SK-N-SH treated with all-trans-retinoic acid at 6 μM for 48 hours (cell line): ENCODE results near the gene S100A1.
A peak's percentile ranks its signal among the peaks of the same experiment; 100 is the strongest.

ENCODE experiments used
- ATAC-seq: fragments of 200-7000 bp; cut with Tn5 transposase; 3 replicates; pipeline ENCODE4 v1.9.1; 2020; ENCODE audit warnings: mild to moderate bottlenecking, moderate library complexity
- ARNTL ChIP-seq: fragments of 450-650 bp; formaldehyde crosslinking; IDR thresholded peaks from 2 replicates; pipeline ENCODE4 v1.5.0; 2020; ENCODE audit warnings: low read depth, mild to moderate bottlenecking, moderate library complexity, borderline replicate concordance
- BACH2 ChIP-seq: fragments of 250-450 bp; sonication (Bioruptor Pico); IDR thresholded peaks from 2 replicates; pipeline ENCODE4 v1.9.0; 2021; ENCODE audit warnings: mild to moderate bottlenecking, borderline replicate concordance
- CSDC2 ChIP-seq: fragments of 250-450 bp; sonication (Bioruptor Pico); IDR thresholded peaks from 2 replicates; pipeline ENCODE4 v1.5.0; 2020; ENCODE audit warnings: mild to moderate bottlenecking, moderate library complexity
- CSRNP3 ChIP-seq: fragments of 250-450 bp; sonication (Bioruptor Pico); IDR thresholded peaks from 2 replicates; pipeline ENCODE4 v1.5.1; 2021; ENCODE audit warnings: mild to moderate bottlenecking, moderate library complexity
- GLIS3 ChIP-seq: fragments of 250-450 bp; sonication (Bioruptor Pico); IDR thresholded peaks from 2 replicates; pipeline ENCODE4 v1.5.0; 2020; ENCODE audit warnings: mild to moderate bottlenecking, moderate library complexity
- ISL1 ChIP-seq: fragments of 250-450 bp; sonication (Bioruptor Pico); IDR thresholded peaks from 2 replicates; pipeline ENCODE4 v2.1.2; 2022; ENCODE audit warnings: mild to moderate bottlenecking, moderate library complexity
- OSR1 ChIP-seq: fragments of 250-450 bp; sonication (Bioruptor Pico); IDR thresholded peaks from 2 replicates; pipeline ENCODE4 v1.8.0; 2022; ENCODE audit warnings: moderate library complexity, mild to moderate bottlenecking, inconsistent platforms
- PATZ1 ChIP-seq: fragments of 250-450 bp; sonication (Bioruptor Pico); IDR thresholded peaks from 2 replicates; pipeline ENCODE4 v1.8.0; 2020; ENCODE audit warnings: mild to moderate bottlenecking, moderate library complexity, borderline replicate concordance
- POU6F1 ChIP-seq: fragments of 250-450 bp; sonication (Bioruptor Pico); IDR thresholded peaks from 2 replicates; pipeline ENCODE4 v1.8.0; 2021; ENCODE audit warnings: low read depth, mild to moderate bottlenecking, moderate library complexity, borderline replicate concordance
- RARB ChIP-seq: fragments of 250-450 bp; sonication (Bioruptor Pico); IDR thresholded peaks from 2 replicates; pipeline ENCODE4 v1.8.0; 2021; ENCODE audit warnings: mild to moderate bottlenecking, moderate library complexity
- TOX ChIP-seq: fragments of 250-450 bp; sonication (Bioruptor Pico); IDR thresholded peaks from 2 replicates; pipeline ENCODE4 v1.8.0; 2021; ENCODE audit warnings: mild to moderate bottlenecking, moderate library complexity, borderline replicate concordance
- ZC3H10 ChIP-seq: fragments of 250-450 bp; sonication (Bioruptor Pico); IDR thresholded peaks from 2 replicates; pipeline ENCODE4 v1.5.1; 2021; ENCODE audit warnings: mild to moderate bottlenecking, moderate library complexity
- ZFP3 ChIP-seq: fragments of 250-450 bp; sonication (Bioruptor Pico); IDR thresholded peaks from 2 replicates; pipeline ENCODE4 v1.5.0; 2020; ENCODE audit warnings: mild to moderate bottlenecking, moderate library complexity
- ZFP30 ChIP-seq: fragments of 450-650 bp; formaldehyde crosslinking; IDR thresholded peaks from 2 replicates; pipeline ENCODE4 v1.5.0; 2022; ENCODE audit warnings: mild to moderate bottlenecking, moderate library complexity
- ZNF565 ChIP-seq: fragments of 450-650 bp; formaldehyde crosslinking; conservative IDR thresholded peaks from 2 replicates; pipeline ENCODE4 v1.5.0; 2020; ENCODE audit warnings: low read depth, mild to moderate bottlenecking, moderate library complexity
- ZNF70 ChIP-seq: fragments of 450-650 bp; formaldehyde crosslinking; IDR thresholded peaks from 2 replicates; pipeline ENCODE4 v1.5.0; 2020; ENCODE audit warnings: mild to moderate bottlenecking, moderate library complexity
- TF ChIP-seq, protein P1 (sequence below): fragments of 250-450 bp; sonication (Bioruptor Pico); IDR thresholded peaks from 2 replicates; pipeline ENCODE4 v1.5.0; 2020; ENCODE audit warnings: mild to moderate bottlenecking, moderate library complexity
- TF ChIP-seq, protein P2 (sequence below): fragments of 250-450 bp; sonication (Bioruptor Pico); IDR thresholded peaks from 2 replicates; pipeline ENCODE4 v1.5.1; 2020; ENCODE audit warnings: low read depth, mild to moderate bottlenecking, moderate library complexity

Gene S100A1

DNA sequence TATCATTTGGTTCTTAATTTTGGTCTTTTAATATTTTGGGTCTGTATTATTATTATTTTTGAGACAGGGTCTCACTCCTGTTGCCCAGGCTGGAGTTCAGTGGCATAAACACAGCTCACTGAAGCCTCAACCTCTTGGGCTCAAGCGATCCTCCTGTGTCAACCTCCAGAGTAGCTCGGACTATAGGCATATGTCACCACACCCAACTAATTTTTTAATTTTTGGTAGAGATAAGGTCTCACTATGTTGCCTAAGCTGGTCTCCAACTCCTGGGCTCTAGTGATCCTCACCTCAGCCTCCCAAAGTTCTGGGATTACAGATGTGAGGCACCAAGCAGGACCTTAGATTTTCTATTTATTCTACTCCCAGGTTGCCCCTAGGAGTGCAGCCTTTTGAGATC, 45.3 kb downstream of the S100A1 start:
- no peak for ATAC-seq
- TF ChIP-seq PATZ1 (no peak), ZNF565 (CRISPR knock-in tag) (no peak), POU6F1 (no peak), CSDC2 (CRISPR knock-in tag) (no peak), ZNF70 (CRISPR knock-in tag) (no peak), GLIS3 (no peak), ZFP30 (CRISPR knock-in tag) (no peak), OSR1 (CRISPR knock-in tag) (no peak), CSRNP3 (no peak), RARB (no peak)

DNA sequence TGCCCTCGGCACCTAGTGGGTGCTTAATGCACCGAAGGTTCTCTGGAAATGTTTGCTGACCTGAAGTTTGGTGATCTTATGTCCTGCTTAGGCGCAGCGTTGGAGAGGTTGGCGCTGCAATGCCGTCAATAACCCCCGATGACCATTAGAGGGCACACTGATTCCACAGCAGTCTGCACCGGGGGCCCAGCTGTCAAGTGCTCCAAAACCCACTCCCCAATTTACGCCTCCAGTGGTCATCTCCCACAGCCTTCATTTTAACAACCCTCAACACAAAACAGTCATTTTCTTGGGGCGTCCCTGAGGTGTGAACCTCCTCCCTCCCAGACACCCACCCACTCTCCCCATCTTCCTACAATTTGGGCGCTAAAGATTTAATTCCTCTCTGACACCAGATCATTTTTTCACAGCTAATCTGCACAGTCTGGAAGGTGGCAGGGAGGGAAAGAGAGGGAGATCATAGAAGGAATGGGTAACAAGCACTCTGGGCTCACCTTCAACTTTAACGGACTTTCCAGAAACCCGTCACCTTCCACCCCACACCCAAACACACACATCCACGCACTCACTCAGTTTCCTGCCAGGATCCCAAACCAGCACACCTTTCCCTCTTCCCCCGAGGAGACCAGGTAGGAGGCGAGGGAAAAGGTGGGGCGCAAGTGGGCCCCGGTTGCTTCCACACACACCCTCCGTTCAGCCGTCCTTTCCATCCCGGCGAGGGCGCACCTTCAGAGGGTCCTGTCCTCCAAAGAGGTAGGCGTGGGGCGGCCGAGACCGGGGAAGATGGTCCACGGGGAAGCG, 49.7 kb downstream of the S100A1 start:
- TF ChIP-seq, protein P1, sequence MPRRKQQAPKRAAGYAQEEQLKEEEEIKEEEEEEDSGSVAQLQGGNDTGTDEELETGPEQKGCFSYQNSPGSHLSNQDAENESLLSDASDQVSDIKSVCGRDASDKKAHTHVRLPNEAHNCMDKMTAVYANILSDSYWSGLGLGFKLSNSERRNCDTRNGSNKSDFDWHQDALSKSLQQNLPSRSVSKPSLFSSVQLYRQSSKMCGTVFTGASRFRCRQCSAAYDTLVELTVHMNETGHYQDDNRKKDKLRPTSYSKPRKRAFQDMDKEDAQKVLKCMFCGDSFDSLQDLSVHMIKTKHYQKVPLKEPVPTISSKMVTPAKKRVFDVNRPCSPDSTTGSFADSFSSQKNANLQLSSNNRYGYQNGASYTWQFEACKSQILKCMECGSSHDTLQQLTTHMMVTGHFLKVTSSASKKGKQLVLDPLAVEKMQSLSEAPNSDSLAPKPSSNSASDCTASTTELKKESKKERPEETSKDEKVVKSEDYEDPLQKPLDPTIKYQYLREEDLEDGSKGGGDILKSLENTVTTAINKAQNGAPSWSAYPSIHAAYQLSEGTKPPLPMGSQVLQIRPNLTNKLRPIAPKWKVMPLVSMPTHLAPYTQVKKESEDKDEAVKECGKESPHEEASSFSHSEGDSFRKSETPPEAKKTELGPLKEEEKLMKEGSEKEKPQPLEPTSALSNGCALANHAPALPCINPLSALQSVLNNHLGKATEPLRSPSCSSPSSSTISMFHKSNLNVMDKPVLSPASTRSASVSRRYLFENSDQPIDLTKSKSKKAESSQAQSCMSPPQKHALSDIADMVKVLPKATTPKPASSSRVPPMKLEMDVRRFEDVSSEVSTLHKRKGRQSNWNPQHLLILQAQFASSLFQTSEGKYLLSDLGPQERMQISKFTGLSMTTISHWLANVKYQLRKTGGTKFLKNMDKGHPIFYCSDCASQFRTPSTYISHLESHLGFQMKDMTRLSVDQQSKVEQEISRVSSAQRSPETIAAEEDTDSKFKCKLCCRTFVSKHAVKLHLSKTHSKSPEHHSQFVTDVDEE (CRISPR knock-in tag): no peak
- TF ChIP-seq ZNF565 (CRISPR knock-in tag) (no peak), ZC3H10 (no peak), RARB (no peak)
- ATAC-seq: peak; percentile 77

- ATAC-seq: peak; percentile 76
- TF ChIP-seq, protein P2, sequence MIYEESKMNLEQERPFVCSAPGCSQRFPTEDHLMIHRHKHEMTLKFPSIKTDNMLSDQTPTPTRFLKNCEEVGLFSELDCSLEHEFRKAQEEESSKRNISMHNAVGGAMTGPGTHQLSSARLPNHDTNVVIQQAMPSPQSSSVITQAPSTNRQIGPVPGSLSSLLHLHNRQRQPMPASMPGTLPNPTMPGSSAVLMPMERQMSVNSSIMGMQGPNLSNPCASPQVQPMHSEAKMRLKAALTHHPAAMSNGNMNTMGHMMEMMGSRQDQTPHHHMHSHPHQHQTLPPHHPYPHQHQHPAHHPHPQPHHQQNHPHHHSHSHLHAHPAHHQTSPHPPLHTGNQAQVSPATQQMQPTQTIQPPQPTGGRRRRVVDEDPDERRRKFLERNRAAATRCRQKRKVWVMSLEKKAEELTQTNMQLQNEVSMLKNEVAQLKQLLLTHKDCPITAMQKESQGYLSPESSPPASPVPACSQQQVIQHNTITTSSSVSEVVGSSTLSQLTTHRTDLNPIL (CRISPR knock-in tag): no peak
- no peak for TF ChIP-seq ARNTL
- no peak for TF ChIP-seq ZC3H10
- TF ChIP-seq ISL1 (CRISPR knock-in tag): no peak
- no peak for TF ChIP-seq TOX (CRISPR knock-in tag)
- TF ChIP-seq ZNF70 (CRISPR knock-in tag): no peak
- TF ChIP-seq BACH2: no peak
- TF ChIP-seq ZFP3 (CRISPR knock-in tag): no peak
- no peak for TF ChIP-seq ZFP30 (CRISPR knock-in tag)
- no peak for TF ChIP-seq RARB
Observed at GRCh38 chr1:153678519-153679336, 50.5 kb downstream of the S100A1 start, which contains the start of gene NPR1. Gene NPR1 (plus strand): TSS chr1:153678688. CDS start chr1:153679109, 421 bp downstream.
